HFFc6 (cell line): ENCODE results near the gene EFCAB6. TPM values are rescaled to one million over a fixed set of nuclear protein-coding genes. Genes with fewer than 3 reads are reported as not detected.

Experiments
- DNase-seq: peaks from one replicate; pipeline ENCODE4 v3.0.0-alpha.2; 2018
- H3K27ac Mint-ChIP-seq: 2 replicates; pipeline ENCODE4 v1.8.0; 2020; ENCODE audit warnings: mild to moderate bottlenecking, mixed read lengths
- H3K27me3 Mint-ChIP-seq: 2 replicates; pipeline ENCODE4 v1.8.0; 2021; ENCODE audit warnings: mild to moderate bottlenecking, moderate library complexity, mixed read lengths; ENCODE audit not compliant: insufficient read depth
- H3K36me3 Mint-ChIP-seq: 2 replicates; pipeline ENCODE4 v1.8.0; 2021; ENCODE audit warnings: low read depth, mixed read lengths
- H3K4me1 Mint-ChIP-seq: 2 replicates; pipeline ENCODE4 v1.8.0; 2020; ENCODE audit warnings: low read depth, mixed read lengths
- H3K4me3 Mint-ChIP-seq: 2 replicates; pipeline ENCODE4 v1.8.0; 2020; ENCODE audit warnings: mild to moderate bottlenecking, moderate library complexity, mixed read lengths
- H3K9me3 Mint-ChIP-seq: 2 replicates; pipeline ENCODE4 v1.8.0; 2020; ENCODE audit warnings: mild to moderate bottlenecking, mixed read lengths
- CTCF ChIP-seq: fragments of 200-600 bp; sonication (generic); IDR thresholded peaks from 2 replicates; pipeline ENCODE4 v1.5.0; 2021; ENCODE audit warnings: antibody characterized with exemption, mild to moderate bottlenecking
- total RNA-seq, 6 experiments: library from RNA; stranded (reverse); fragmentation: NEBNext Ultra II Directional; extraction: Animal tissue kit (Norgen Biotek cat#: 25700); gene quantifications; 2 replicates in 1 of 6; 3 replicates in 5 of 6; pipeline ENCODE4 v1.2.3, GENCODE V29; 2021

The EFCAB6 gene
- total RNA-seq, 6 experiments from 2014 or later = 0.33 to 0.95 (median 0.64) TPM

GRCh38 chr22:43539572-43540528 is 272.3 kb downstream of the EFCAB6 start:
- Mint-ChIP-seq H3K4me1 (no peaks in the 10 kb centered on the region), H3K4me3 (no peak overlapping the region), H3K36me3 (peaks cover 12% of the 10 kb centered on the region), H3K9me3 (peaks cover 86% of the 10 kb centered on the region), H3K27ac (no peak overlapping the region), H3K27me3 (peaks cover 2% of the 10 kb centered on the region)
- no peak for DNase-seq
- TF ChIP-seq CTCF = no peak

GRCh38 chr22:43537019-43537585 is 275.0 kb downstream of the EFCAB6 start:
- Mint-ChIP-seq H3K9me3 (peaks cover 81% of the 10 kb centered on the region), H3K27ac (no peak overlapping the region), H3K27me3 (peaks cover 5% of the 10 kb centered on the region; the same call in 1 of the 2 replicates), H3K4me1 (no peaks in the 10 kb centered on the region), H3K36me3 (peaks cover 15% of the 10 kb centered on the region), H3K4me3 (no peak overlapping the region)
- DNase-seq = no peak
- TF ChIP-seq CTCF = 0 out of 2 replicates have a peak, but pooled peaks have one; percentile 25

- no peak for DNase-seq
- H3K36me3 Mint-ChIP-seq = peaks cover 10% of the 10 kb centered on the region
- peaks cover 5% of the 10 kb centered on the region; the same call in 1 of the 2 replicates for H3K27me3 Mint-ChIP-seq
- H3K27ac Mint-ChIP-seq = no peak overlapping the region
- no peak overlapping the region for H3K4me3 Mint-ChIP-seq
- H3K9me3 Mint-ChIP-seq = peaks cover 76% of the 10 kb centered on the region
- no peak for TF ChIP-seq CTCF
- H3K4me1 Mint-ChIP-seq = no peaks in the 10 kb centered on the region
Measured at GRCh38 chr22:43535741-43536140, 276.4 kb downstream of the EFCAB6 start.

GRCh38 chr22:43535336-43535735 is 276.8 kb downstream of the EFCAB6 start:
- no peak for TF ChIP-seq CTCF
- peaks cover 75% of the 10 kb centered on the region for H3K9me3 Mint-ChIP-seq
- peaks cover 5% of the 10 kb centered on the region; the same call in 1 of the 2 replicates for H3K27me3 Mint-ChIP-seq
- no peak for DNase-seq
- no peaks in the 10 kb centered on the region for H3K4me1 Mint-ChIP-seq
- no peak overlapping the region for H3K4me3 Mint-ChIP-seq
- no peak overlapping the region for H3K27ac Mint-ChIP-seq
- peaks cover 10% of the 10 kb centered on the region for H3K36me3 Mint-ChIP-seq

- TF ChIP-seq CTCF = no peak
- Mint-ChIP-seq H3K4me1 (no peaks in the 10 kb centered on the region), H3K9me3 (peaks cover 75% of the 10 kb centered on the region), H3K27ac (no peak overlapping the region), H3K27me3 (peaks cover 7% of the 10 kb centered on the region), H3K4me3 (no peak overlapping the region), H3K36me3 (peaks cover 13% of the 10 kb centered on the region)
- DNase-seq = no peak
Measured at GRCh38 chr22:43534916-43535315, 277.2 kb downstream of the EFCAB6 start.
